ENCODE measurements around the gene ANKRD12. TPM values are rescaled to one million over a fixed set of nuclear protein-coding genes. Genes with fewer than 3 reads are reported as not detected.

The ANKRD12 gene
- total RNA-seq, 1 donor from 2014 or later, result 9.2 TPM

GRCh38 chr18:9097349-9097748 is 39.2 kb upstream of the ANKRD12 start:
- Histone ChIP-seq H3K4me3 (ENCODE audit: low read depth, low read length) (no peak overlapping the region), H3K36me3 (ENCODE audit: control insufficient read depth, insufficient read depth, low read length) (no peaks in the 10 kb centered on the region), H3K27me3 (ENCODE audit: control insufficient read depth, insufficient read depth, low read length) (no peaks in the 10 kb centered on the region)
- TF ChIP-seq CTCF (IDR thresholded peaks at IDR 0.05; ENCODE audit: insufficient read depth, low read length, severe bottlenecking), result no peak
- DNase-seq (ENCODE audit: low read depth) (peak; percentile 86), FAIRE-seq (no peak)

- no peak for FAIRE-seq
- Histone ChIP-seq H3K27me3 (ENCODE audit: control insufficient read depth, insufficient read depth, low read length) (no peaks in the 10 kb centered on the region), H3K4me3 (ENCODE audit: low read depth, low read length) (no peak overlapping the region), H3K36me3 (ENCODE audit: control insufficient read depth, insufficient read depth, low read length) (no peaks in the 10 kb centered on the region)
- no peak for TF ChIP-seq CTCF (IDR thresholded peaks at IDR 0.05; ENCODE audit: insufficient read depth, low read length, severe bottlenecking)
- no peak for DNase-seq (ENCODE audit: low read depth)
Measured at GRCh38 chr18:9100796-9101195, 35.8 kb upstream of the ANKRD12 start.

- no peaks in the 10 kb centered on the region for H3K36me3 ChIP-seq (ENCODE audit: control insufficient read depth, insufficient read depth, low read length)
- DNase-seq (ENCODE audit: low read depth), result peak; percentile 80
- H3K4me3 ChIP-seq (ENCODE audit: low read depth, low read length), result peak overlapping the region; percentile 66
- H3K27me3 ChIP-seq (ENCODE audit: control insufficient read depth, insufficient read depth, low read length), result no peaks in the 10 kb centered on the region
- FAIRE-seq, result no peak
- TF ChIP-seq CTCF (IDR thresholded peaks at IDR 0.05; ENCODE audit: insufficient read depth, low read length, severe bottlenecking), result no peak
Measured at GRCh38 chr18:9101730-9102507, 34.7 kb upstream of the ANKRD12 start.

- H3K4me3 ChIP-seq (ENCODE audit: low read depth, low read length), result peak within 1 kb of the TSS; percentile 66
- no peak for TF ChIP-seq CTCF (IDR thresholded peaks at IDR 0.05; ENCODE audit: insufficient read depth, low read length, severe bottlenecking)
- DNase-seq (ENCODE audit: low read depth) (peak; percentile 80), FAIRE-seq (no peak)
- no peaks in the 10 kb centered on the region for H3K36me3 ChIP-seq (ENCODE audit: control insufficient read depth, insufficient read depth, low read length)
- H3K27me3 ChIP-seq (ENCODE audit: control insufficient read depth, insufficient read depth, low read length), result no peaks in the 10 kb centered on the region
Measured at GRCh38 chr18:9102508-9103375, 33.8 kb upstream of the ANKRD12 start, which contains the start of gene NDUFV2. Gene NDUFV2, plus strand, starts transcription at chr18:9102699. Its CDS starts 45 bp downstream, at chr18:9102744.

- no peaks in the 10 kb centered on the region for H3K27me3 ChIP-seq (ENCODE audit: control insufficient read depth, insufficient read depth, low read length)
- DNase-seq (ENCODE audit: low read depth) (peak; percentile 52), FAIRE-seq (no peak)
- H3K36me3 ChIP-seq (ENCODE audit: control insufficient read depth, insufficient read depth, low read length), result no peaks in the 10 kb centered on the region
- H3K4me3 ChIP-seq (ENCODE audit: low read depth, low read length), result peak overlapping the region; percentile 66
- TF ChIP-seq CTCF (IDR thresholded peaks at IDR 0.05; ENCODE audit: insufficient read depth, low read length, severe bottlenecking), result no peak
Measured at GRCh38 chr18:9103376-9103873, 33.2 kb upstream of the ANKRD12 start.

All from bronchial epithelial cell (primary cell).